Neural progenitor cell (in vitro differentiated cells): ENCODE measurements around the gene PPARGC1A. TPM values are rescaled to one million over a fixed set of nuclear protein-coding genes. Genes with fewer than 3 reads are reported as not detected.

Experiments used
- DNase-seq: peaks from one replicate; pipeline ENCODE4 v3.0.0-alpha.2; 2016; ENCODE audit warnings: low spot score
- H2AFZ ChIP-seq: fragments of 200-600 bp; sonication (generic); replicated peaks from 2 replicates; pipeline ENCODE4 v1.6.1; 2016; ENCODE audit warnings: antibody characterized with exemption
- H3F3A ChIP-seq: fragments of 200-600 bp; sonication (generic); 2 replicates; pipeline ENCODE4 v1.6.1; 2016; ENCODE audit warnings: antibody characterized with exemption, low read depth
- H3K27ac ChIP-seq: fragments of 200-600 bp; sonication (generic); 2 replicates; pipeline ENCODE4 v1.5.1; 2016; ENCODE audit warnings: mild to moderate bottlenecking
- H3K27me3 ChIP-seq: fragments of 200-600 bp; sonication (generic); 2 replicates; pipeline ENCODE4 v1.6.1; 2016; ENCODE audit warnings: mild to moderate bottlenecking, moderate library complexity
- H3K36me3 ChIP-seq: fragments of 200-600 bp; sonication (generic); 2 replicates; pipeline ENCODE4 v1.5.1; 2016
- H3K4me1 ChIP-seq: fragments of 200-600 bp; sonication (generic); 2 replicates; pipeline ENCODE4 v1.6.1; 2016; ENCODE audit warnings: mixed run types
- H3K4me2 ChIP-seq: fragments of 200-600 bp; sonication (generic); 2 replicates; pipeline ENCODE4 v1.6.1; 2016
- H3K4me3 ChIP-seq: fragments of 200-600 bp; sonication (generic); 2 replicates; pipeline ENCODE4 v1.5.1; 2016
- H3K79me2 ChIP-seq: fragments of 200-600 bp; sonication (generic); 2 replicates; pipeline ENCODE4 v1.6.1; 2016; ENCODE audit warnings: low read depth
- H3K9ac ChIP-seq: fragments of 200-600 bp; sonication (generic); 2 replicates; pipeline ENCODE4 v1.6.1; 2016
- H3K9me3 ChIP-seq: fragments of 200-600 bp; sonication (generic); 2 replicates; pipeline ENCODE4 v1.5.1; 2016; ENCODE audit warnings: low read depth
- H4K20me1 ChIP-seq: fragments of 200-600 bp; sonication (generic); 2 replicates; pipeline ENCODE4 v1.6.1; 2016; ENCODE audit warnings: low read depth
- H3K27ac Mint-ChIP-seq: 3 replicates; pipeline ENCODE4 v1.8.0; 2021; ENCODE audit warnings: mixed read lengths
- H3K27me3 Mint-ChIP-seq: 2 replicates; pipeline ENCODE4 v1.8.0; 2022; ENCODE audit warnings: low read depth, mild to moderate bottlenecking, inconsistent platforms, moderate library complexity, mixed read lengths; ENCODE audit not compliant: insufficient read depth
- H3K36me3 Mint-ChIP-seq: 3 replicates; pipeline ENCODE4 v1.8.0; 2021; ENCODE audit warnings: mixed read lengths
- H3K4me1 Mint-ChIP-seq: 3 replicates; pipeline ENCODE4 v1.8.0; 2021; ENCODE audit warnings: mixed read lengths
- H3K4me3 Mint-ChIP-seq: 3 replicates; pipeline ENCODE4 v1.8.0; 2021; ENCODE audit warnings: mild to moderate bottlenecking, moderate library complexity, mixed read lengths
- H3K9me3 Mint-ChIP-seq: 3 replicates; pipeline ENCODE4 v1.8.0; 2020; ENCODE audit warnings: mixed read lengths
- CTCF ChIP-seq: fragments of 200-600 bp; sonication (generic); IDR thresholded peaks from 2 replicates; pipeline ENCODE4 v1.5.1; 2017; ENCODE audit warnings: antibody characterized with exemption, mild to moderate bottlenecking
- EZH2 ChIP-seq: fragments of 200-600 bp; sonication (generic); IDR thresholded peaks from 2 replicates; pipeline ENCODE4 v1.6.1; 2017; ENCODE audit warnings: antibody characterized with exemption, mild to moderate bottlenecking, moderate library complexity
- EZH2phosphoT487 ChIP-seq: fragments of 200-600 bp; sonication (generic); IDR thresholded peaks from 2 replicates; pipeline ENCODE4 v1.6.1; 2017; ENCODE audit warnings: antibody characterized with exemption
- total RNA-seq: library from RNA; depleted of rRNA; stranded (reverse); fragments of >200 nt; gene quantifications from 2 replicates; pipeline ENCODE4 v1.2.3, GENCODE V29; 2015; ENCODE audit warnings: low replicate concordance

PPARGC1A gene
- 1.7 and 6.6 TPM in 2 replicates for total RNA-seq

- peak within 1 kb of the TSS; percentile 89 for H3K4me3 Mint-ChIP-seq
- H3K27ac ChIP-seq = no peak within 1 kb of the TSS
Measured at GRCh38 chr4:23889814-23890341, at the start of gene PPARGC1A. Gene PPARGC1A, minus strand, starts transcription at chr4:23890047. Its CDS starts 90 bp downstream, at chr4:23889957.

GRCh38 chr4:23938796-23939195 lies 48.9 kb upstream of the PPARGC1A start:
- H3K4me1 Mint-ChIP-seq = peaks cover 2% of the 10 kb centered on the region
- Histone ChIP-seq H3K4me1 (no peaks in the 10 kb centered on the region), H3K4me2 (no peak overlapping the region), H3K36me3 (no peaks in the 10 kb centered on the region), H3K4me3 (no peak overlapping the region), H4K20me1 (no peaks in the 10 kb centered on the region), H3K27ac (no peak overlapping the region), H3K9ac (no peak overlapping the region), H3K27me3 (no peaks in the 10 kb centered on the region), H3F3A (peaks cover 2% of the 10 kb centered on the region), H3K9me3 (no peaks in the 10 kb centered on the region), H3K79me2 (no peaks in the 10 kb centered on the region), H2AFZ (no peak overlapping the region)
- peaks cover 2% of the 10 kb centered on the region for H3K36me3 Mint-ChIP-seq
- no peak for DNase-seq
- no peak for TF ChIP-seq EZH2phosphoT487
- no peak for TF ChIP-seq CTCF
- TF ChIP-seq EZH2 = no peak
- no peaks in the 10 kb centered on the region for H3K27me3 Mint-ChIP-seq
- H3K9me3 Mint-ChIP-seq = no peaks in the 10 kb centered on the region
- H3K27ac Mint-ChIP-seq = no peak overlapping the region
- H3K4me3 Mint-ChIP-seq = no peak overlapping the region

More at GRCh38 chr4:23889814-23890341, at the start of gene PPARGC1A:
- H3K9me3 ChIP-seq = no peaks in the 10 kb centered on the region
- DNase-seq = peak; percentile 83
- H2AFZ ChIP-seq = peak within 1 kb of the TSS; percentile 92
- peaks cover 24% of the 10 kb centered on the region for H3K4me1 ChIP-seq
- no peaks in the 10 kb centered on the region for H4K20me1 ChIP-seq
- H3F3A ChIP-seq = no peaks in the 10 kb centered on the region
- peaks cover 46% of the 10 kb centered on the region for H3K4me1 Mint-ChIP-seq
- no peaks in the 10 kb centered on the region for H3K9me3 Mint-ChIP-seq
- no peaks in the 10 kb centered on the region for H3K36me3 Mint-ChIP-seq
- TF ChIP-seq CTCF (no peak), EZH2 (no peak), EZH2phosphoT487 (no peak)
- no peak within 1 kb of the TSS for H3K9ac ChIP-seq
- peak within 1 kb of the TSS; percentile 93 for H3K27ac Mint-ChIP-seq
- H3K27me3 Mint-ChIP-seq = no peaks in the 10 kb centered on the region
- peak within 1 kb of the TSS; percentile 50 for H3K4me3 ChIP-seq
- H3K36me3 ChIP-seq = no peaks in the 10 kb centered on the region
- peak within 1 kb of the TSS; percentile 89 for H3K4me2 ChIP-seq
- peaks cover 21% of the 10 kb centered on the region for H3K27me3 ChIP-seq
- H3K79me2 ChIP-seq = no peaks in the 10 kb centered on the region

GRCh38 chr4:23937173-23937572 lies 47.3 kb upstream of the PPARGC1A start:
- peaks cover 2% of the 10 kb centered on the region for H3K4me1 Mint-ChIP-seq
- no peaks in the 10 kb centered on the region for H3K27me3 Mint-ChIP-seq
- Histone ChIP-seq H3K9ac (no peak overlapping the region), H3K27me3 (no peaks in the 10 kb centered on the region), H4K20me1 (no peaks in the 10 kb centered on the region), H3K4me3 (no peak overlapping the region), H3K36me3 (no peaks in the 10 kb centered on the region), H3K9me3 (no peaks in the 10 kb centered on the region), H3F3A (peaks cover 15% of the 10 kb centered on the region), H3K27ac (no peak overlapping the region), H3K79me2 (no peaks in the 10 kb centered on the region), H3K4me2 (no peak overlapping the region), H2AFZ (no peak overlapping the region), H3K4me1 (peaks cover 11% of the 10 kb centered on the region)
- no peaks in the 10 kb centered on the region for H3K9me3 Mint-ChIP-seq
- DNase-seq = no peak
- H3K36me3 Mint-ChIP-seq = peaks cover 2% of the 10 kb centered on the region
- no peak overlapping the region for H3K4me3 Mint-ChIP-seq
- TF ChIP-seq EZH2phosphoT487 (no peak), CTCF (no peak), EZH2 (no peak)
- H3K27ac Mint-ChIP-seq = no peak overlapping the region
